ENCODE data around the gene TUBA4A. TPM values are rescaled to one million over a fixed set of nuclear protein-coding genes. Genes with fewer than 3 reads are reported as not detected.

Gene TUBA4A
- total and polyA plus RNA-seq, 9 of the 15 experiments (the other 6 are each of a cell fraction or from before 2014, with no cell fraction given): 25.1 to 174 (median 42.4) TPM

DNA sequence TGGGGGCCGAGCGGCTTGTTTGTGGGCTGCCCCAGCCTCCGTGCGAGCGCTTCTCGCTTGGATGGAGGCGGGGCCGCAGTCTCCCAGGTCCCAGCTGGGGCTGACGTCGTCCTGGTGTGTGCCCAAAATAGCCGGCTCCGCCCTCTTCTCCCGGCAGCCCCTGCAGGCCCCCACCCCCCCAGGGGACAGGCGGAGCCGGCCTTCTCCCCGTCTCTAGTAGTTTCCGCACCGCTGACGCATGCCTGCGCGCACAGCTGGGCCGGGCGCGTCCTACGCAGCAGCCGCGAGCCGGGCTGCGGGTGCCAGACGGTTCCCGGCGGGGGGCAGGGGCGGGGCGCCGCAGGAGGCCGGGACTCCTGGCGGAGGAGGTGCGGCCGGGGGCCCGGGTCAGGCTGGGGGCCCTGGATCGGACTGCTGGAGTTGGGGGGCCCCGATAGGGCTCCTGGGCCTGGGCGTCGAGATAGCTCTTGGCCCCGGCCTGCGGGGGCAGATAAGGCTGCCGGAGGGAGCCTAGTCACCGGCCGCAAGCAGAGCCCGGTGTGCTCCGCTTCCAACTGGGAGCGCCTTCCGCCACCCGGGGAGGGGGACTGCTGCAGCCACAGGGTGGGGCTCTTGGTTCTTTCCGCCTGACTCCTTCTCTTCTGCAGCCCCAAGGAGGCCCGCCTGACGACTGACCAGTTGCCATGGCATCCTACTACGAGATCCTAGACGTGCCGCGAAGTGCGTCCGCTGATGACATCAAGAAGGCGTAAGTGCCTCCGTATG lies 25.6 kb upstream of the TUBA4A start, which contains the start of gene DNAJB2 (continued):
- TF ChIP-seq UBTF (IDR thresholded peaks at IDR 0.05; ENCODE audit: borderline replicate concordance in 1 of 2, low read depth in 2 of 2, low read length in 2 of 2) (peak; percentile 88 to 98; a peak in 3 of 4 replicates), SOX6 (IDR thresholded peaks at IDR 0.05) (peak; percentile 95), ZBTB49 (CRISPR knock-in tag; IDR thresholded peaks at IDR 0.05; ENCODE audit: borderline replicate concordance) (no peak), ZNF174 (CRISPR knock-in tag; IDR thresholded peaks at IDR 0.05) (no peak), MYC (IDR thresholded peaks at IDR 0.05; ENCODE audit: low read depth, low read length) (no peak; the same call in 1 of the 2 replicates), MYC (CRISPR knock-in tag; IDR thresholded peaks at IDR 0.05; ENCODE audit: borderline replicate concordance, low read depth) (no peak), MEF2A (IDR thresholded peaks at IDR 0.05; ENCODE audit: control insufficient read depth, low read depth, low read length) (peak; percentile 99), ZNF354B (CRISPR knock-in tag; IDR thresholded peaks at IDR 0.05) (no peak), GATAD2B (IDR thresholded peaks at IDR 0.05; ENCODE audit: borderline replicate concordance) (peak; percentile 96; the same call in 1 of the 2 replicates), CEBPG (CRISPR knock-in tag; IDR thresholded peaks at IDR 0.05) (no peak), CEBPG (tag; conservative IDR thresholded peaks at IDR 0.05 in 1 of 2, IDR thresholded peaks at IDR 0.05 in 1 of 2) (no peak), NFE2 (IDR thresholded peaks at IDR 0.05; ENCODE audit: low read depth) (peak; percentile 86), RNF2 (IDR thresholded peaks at IDR 0.05) (peak; percentile 96), GATA2 (CRISPR knock-in tag; IDR thresholded peaks at IDR 0.05) (peak; percentile 98), SPI1 (IDR thresholded peaks at IDR 0.05; ENCODE audit: borderline replicate concordance, low read depth, low read length) (no peak), SRSF3 (IDR thresholded peaks at IDR 0.05; ENCODE audit: insufficient read depth, low read length) (no peak)
- TF ChIP-seq, protein P1, sequence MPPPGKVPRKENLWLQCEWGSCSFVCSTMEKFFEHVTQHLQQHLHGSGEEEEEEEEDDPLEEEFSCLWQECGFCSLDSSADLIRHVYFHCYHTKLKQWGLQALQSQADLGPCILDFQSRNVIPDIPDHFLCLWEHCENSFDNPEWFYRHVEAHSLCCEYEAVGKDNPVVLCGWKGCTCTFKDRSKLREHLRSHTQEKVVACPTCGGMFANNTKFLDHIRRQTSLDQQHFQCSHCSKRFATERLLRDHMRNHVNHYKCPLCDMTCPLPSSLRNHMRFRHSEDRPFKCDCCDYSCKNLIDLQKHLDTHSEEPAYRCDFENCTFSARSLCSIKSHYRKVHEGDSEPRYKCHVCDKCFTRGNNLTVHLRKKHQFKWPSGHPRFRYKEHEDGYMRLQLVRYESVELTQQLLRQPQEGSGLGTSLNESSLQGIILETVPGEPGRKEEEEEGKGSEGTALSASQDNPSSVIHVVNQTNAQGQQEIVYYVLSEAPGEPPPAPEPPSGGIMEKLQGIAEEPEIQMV (tag; conservative IDR thresholded peaks at IDR 0.05; ENCODE audit: low read depth): peak; percentile 32; the same call in 1 of the 2 replicates
- TF ChIP-seq, protein P2, sequence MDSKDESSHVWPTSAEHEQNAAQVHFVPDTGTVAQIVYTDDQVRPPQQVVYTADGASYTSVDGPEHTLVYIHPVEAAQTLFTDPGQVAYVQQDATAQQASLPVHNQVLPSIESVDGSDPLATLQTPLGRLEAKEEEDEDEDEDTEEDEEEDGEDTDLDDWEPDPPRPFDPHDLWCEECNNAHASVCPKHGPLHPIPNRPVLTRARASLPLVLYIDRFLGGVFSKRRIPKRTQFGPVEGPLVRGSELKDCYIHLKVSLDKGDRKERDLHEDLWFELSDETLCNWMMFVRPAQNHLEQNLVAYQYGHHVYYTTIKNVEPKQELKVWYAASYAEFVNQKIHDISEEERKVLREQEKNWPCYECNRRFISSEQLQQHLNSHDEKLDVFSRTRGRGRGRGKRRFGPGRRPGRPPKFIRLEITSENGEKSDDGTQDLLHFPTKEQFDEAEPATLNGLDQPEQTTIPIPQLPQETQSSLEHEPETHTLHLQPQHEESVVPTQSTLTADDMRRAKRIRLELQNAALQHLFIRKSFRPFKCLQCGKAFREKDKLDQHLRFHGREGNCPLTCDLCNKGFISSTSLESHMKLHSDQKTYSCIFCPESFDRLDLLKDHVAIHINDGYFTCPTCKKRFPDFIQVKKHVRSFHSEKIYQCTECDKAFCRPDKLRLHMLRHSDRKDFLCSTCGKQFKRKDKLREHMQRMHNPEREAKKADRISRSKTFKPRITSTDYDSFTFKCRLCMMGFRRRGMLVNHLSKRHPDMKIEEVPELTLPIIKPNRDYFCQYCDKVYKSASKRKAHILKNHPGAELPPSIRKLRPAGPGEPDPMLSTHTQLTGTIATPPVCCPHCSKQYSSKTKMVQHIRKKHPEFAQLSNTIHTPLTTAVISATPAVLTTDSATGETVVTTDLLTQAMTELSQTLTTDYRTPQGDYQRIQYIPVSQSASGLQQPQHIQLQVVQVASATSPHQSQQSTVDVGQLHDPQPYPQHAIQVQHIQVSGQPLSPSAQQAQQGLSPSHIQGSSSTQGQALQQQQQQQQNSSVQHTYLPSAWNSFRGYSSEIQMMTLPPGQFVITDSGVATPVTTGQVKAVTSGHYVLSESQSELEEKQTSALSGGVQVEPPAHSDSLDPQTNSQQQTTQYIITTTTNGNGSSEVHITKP (IDR thresholded peaks at IDR 0.05; ENCODE audit: partially characterized antibody): peak; percentile 8
